Activated CD8-positive, alpha-beta memory T cell treated with anti-CD3 and anti-CD28 coated beads for 24 hours (primary cell): ENCODE results near the gene EGR4.

Experiments
- DNase-seq: peaks from one replicate; pipeline ENCODE4 v3.0.0-alpha.2; 2020

EGR4 gene

GRCh38 chr2:73293534-73294171 lies at the start of gene EGR4:
Gene EGR4, minus strand, starts transcription at chr2:73293548. Its CDS starts 231 bp downstream, at chr2:73293317.
- DNase-seq: peak; percentile 93

- DNase-seq: no peak
Measured at GRCh38 chr2:73341039-73341438, 47.7 kb upstream of the EGR4 start.

DNA sequence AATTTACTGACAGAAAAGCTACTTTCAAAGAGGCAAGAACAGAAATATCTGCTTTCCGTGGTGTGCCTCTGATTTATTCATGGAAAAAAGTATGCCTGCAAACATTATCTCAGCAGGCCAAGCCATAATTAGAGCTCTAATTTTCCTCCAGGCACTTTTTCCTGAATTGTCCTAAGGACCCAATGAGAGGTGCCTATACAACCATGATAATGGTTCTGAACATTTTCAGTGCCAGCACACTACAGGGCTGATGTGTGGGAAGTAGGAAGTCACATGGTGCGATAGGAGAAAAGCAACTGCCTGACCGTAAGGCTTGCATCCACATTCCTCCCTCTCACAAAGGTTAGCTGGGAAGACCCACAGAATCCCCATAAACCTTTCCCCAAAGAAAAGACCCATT lies 45.9 kb upstream of the EGR4 start:
- DNase-seq: no peak

- DNase-seq: no peak
Measured at GRCh38 chr2:73337828-73338227, 44.5 kb upstream of the EGR4 start.

- DNase-seq: no peak
Measured at GRCh38 chr2:73334620-73335019, 41.3 kb upstream of the EGR4 start.

DNA sequence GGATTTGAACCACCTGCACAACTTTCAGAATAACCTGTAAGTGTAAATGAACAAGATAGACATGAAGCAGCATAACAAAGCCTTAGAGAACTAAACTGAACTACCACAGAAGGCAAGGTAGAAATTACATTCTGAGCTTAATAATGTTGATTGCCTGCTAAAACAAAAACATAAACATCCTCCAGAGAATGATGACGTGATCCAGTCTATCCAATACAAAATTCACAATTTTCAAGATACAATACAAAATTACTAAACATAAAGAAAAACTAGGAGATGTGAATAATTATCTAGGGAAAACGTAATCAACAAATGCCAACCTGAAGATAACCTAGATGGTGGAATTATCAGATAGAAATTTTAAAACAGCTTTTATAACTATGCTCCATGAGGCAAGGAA lies 40.7 kb upstream of the EGR4 start:
- DNase-seq: no peak

- DNase-seq: no peak
Measured at GRCh38 chr2:73333564-73333963, 40.2 kb upstream of the EGR4 start.

DNA sequence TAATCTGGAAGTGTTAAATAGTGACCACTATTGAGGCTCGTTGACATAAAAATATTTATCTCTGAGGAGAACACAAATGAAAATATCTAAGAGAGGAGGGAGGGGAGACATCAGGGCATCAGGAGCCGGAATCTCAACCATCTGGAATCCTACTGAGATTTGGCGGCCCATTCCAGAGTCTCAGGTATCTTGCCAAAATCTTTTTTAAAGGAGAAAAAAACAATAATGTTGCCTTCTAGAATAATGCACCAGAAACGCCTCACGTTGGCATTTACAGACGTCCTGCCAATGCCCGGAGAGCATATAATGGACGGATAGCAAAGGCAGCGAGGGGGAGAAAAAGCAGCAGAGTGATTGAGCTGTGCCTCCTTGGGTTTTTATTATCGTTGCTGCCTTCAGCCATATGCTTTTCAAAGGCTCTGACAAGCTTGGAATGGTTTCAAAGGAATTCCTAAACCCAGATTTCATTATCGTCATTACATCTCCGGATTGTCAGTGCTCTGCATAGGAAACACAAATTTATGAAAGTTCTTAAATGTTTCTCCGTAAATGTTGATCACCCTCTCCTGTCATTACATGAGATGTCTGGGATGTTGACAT lies 30.9 kb upstream of the EGR4 start:
- no peak for DNase-seq

DNA sequence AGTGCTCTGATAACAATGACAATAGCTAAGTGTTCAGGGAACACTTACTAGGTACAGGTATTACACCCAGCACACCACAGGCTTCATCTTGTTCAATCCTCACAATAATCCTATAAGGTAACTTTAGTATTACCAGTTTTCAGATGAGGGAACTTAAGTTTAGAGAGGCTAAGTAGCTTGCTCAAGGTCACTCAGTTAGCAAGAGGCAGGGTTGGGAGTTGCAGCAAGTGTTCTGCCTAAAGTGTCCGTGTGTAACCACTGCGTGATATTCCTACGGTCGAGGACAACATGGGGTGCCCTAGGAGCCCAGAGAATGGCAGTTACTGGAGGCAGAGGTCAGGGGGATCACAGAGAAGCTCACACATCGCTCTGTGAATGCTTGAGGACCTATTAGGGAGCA lies 30.2 kb upstream of the EGR4 start:
- DNase-seq: no peak

DNA sequence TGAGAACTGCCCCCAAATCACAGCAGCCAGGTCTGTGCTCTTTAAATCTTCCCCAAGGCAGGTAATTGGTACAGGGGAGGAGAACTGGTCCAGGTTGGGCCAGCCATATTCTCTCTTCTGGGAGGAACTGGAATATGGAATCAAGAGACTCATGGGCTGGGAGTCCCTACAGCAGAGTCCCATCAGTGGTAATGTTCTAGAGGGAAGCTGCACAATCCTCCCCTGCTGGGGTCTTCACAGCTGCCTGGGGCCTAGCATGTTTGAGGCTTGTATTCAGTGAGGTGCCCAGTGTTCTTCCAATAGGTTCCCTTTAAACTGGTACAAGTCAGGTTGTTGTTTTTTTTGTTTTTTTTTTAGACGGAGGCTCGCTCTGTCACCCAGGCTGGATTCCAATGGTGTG lies 21.1 kb upstream of the EGR4 start:
- DNase-seq: no peak

GRCh38 chr2:73307720-73308119 lies 14.4 kb upstream of the EGR4 start:
- no peak for DNase-seq

GRCh38 chr2:73301636-73302035 lies 8.3 kb upstream of the EGR4 start:
- DNase-seq: no peak

GRCh38 chr2:73300926-73301325 lies 7.6 kb upstream of the EGR4 start:
- DNase-seq: no peak

- DNase-seq: no peak
Measured at GRCh38 chr2:73297586-73297985, 4.2 kb upstream of the EGR4 start.

GRCh38 chr2:73297151-73297559 lies 3.8 kb upstream of the EGR4 start:
- DNase-seq: no peak

- DNase-seq: no peak
Measured at GRCh38 chr2:73295751-73296400, 2.5 kb upstream of the EGR4 start.

DNA sequence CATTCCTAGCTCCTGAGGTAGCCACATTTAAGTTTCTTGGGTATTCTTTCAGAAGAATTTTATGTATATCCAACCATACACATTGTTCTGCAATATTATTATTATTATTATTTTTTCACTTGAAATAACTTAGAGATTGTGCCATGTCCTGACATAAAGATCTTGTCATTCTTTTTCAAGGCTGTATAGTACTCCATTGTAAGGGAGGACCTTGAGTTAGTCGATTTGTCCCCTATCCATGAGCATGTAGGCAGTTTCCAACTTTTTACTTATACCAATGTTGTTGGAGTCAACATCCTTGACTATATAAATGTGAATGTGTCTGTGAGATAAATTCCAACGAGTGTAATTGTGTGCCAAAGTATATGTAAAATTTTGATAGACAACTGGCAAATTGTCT lies 891 bp upstream of the EGR4 start:
- no peak for DNase-seq

DNA sequence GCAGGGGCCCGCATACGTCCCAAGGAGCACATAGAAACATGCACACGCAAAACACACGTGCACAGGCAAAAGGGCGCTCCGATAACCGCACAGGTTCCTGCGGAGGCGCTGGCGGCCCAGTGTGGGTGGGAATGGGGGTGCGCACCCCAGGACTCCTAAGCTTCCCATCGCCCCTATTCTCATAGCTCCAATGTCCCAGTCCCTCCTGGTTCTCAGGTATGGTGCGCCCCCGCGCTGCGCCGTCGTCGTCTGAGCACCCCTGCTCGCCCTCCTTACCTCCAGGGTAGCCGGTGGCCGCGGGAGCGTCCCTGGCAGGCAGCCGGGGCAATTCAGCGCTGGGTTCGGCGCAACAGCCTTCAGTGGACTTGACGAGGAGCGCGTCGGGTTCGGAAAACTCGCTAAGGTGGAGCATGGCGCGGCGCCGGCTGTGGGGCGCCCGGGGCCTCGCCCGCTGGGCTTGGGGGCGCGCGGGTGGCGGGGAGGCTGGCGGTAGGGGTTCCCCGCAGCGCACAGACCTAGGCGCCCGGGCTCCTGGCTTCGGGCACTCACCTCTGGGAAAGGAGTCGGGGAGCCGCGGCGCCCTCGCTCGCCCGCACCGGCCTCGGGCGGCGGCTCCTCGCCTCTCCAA lies 328 bp downstream of the EGR4 start:
- DNase-seq: peak; percentile 69

GRCh38 chr2:73292316-73292905 lies 937 bp downstream of the EGR4 start:
- DNase-seq: no peak

GRCh38 chr2:73291461-73292315 lies 1.7 kb downstream of the EGR4 start:
- DNase-seq: no peak

DNA sequence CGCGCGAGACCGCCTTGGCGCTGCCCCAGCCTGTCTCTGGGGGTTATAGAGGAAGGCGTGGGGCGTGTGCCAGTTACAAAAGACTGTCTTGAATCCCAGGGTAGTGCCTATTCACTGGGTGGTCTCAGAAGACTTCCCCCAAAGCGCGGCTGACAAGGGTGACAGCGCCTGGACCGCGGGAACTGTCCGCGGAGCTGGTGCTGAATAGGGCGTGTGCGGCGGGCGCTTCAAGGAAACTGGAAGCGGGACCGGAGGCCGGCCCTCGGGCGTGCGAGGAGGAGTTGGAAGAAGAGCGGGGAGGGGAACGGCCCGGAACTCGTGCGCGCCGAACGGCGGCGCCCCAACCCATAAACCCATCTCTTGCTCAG lies 2.3 kb downstream of the EGR4 start:
- DNase-seq: peak; percentile 83

DNA sequence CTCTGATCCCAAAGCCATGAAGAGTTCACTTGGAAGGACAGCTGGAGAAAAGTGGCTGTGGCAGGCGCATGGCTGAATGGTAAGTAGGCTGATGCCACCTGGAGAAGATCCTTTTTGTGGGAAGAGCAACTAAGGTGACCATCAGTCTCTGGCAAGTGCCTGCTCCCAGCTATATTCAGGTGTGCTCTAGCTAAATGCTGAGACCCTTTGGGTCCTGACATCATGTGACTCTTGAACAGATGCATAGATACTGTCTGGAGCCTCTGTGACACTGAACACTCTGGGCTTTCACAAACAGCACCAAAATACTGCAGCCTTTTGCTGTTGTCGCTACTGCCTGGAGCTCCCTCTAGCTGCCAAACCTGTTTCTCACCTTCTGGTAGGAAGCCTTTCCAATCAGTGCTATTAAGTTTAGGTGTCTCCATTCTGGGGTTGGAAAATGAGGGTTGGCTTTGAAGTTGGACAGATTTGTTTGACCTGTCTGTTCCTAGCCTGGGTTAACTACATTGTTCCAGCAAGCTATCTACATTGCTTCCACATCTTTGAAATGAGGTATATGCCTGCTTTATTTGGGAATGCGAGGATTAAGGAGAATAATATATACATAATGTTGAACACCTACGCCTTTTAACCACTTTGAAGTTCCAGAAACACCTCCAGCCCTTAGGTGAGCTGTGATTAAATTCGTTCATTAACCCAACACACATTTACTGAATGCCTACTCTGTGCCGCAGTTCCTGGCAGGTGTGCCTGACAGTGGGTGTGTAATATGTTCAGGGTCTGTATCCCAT lies 3.1 kb downstream of the EGR4 start:
- DNase-seq: peak; percentile 65
